ENCODE measurements around the gene BTNL2.

The BTNL2 gene

DNA sequence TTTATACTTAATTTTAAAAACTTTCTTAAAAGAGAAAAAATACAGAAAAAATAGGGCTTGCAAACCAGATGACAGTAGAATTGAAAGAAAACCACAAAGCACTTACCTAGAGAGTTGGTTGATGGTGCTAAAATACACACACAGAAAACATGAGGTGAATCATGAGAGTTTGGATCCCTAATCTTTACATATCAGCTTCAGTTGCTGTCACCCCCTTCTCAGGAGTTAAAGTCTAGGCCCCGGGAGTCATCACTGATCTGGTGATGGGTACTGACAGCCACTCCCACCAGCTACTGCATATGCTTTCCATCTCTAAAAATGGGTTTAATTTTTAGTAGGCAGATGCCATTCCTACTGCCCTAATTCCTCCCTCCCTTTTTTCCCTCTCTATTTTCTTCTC lies 52.0 kb downstream of the BTNL2 start:
- Histone ChIP-seq H3K4me1 (ENCODE audit: insufficient read depth, insufficient read length) (no peaks in the 10 kb centered on the region), H3K9me3 (ENCODE audit: insufficient read depth, low read length) (no peaks in the 10 kb centered on the region), H3K4me3 (ENCODE audit: insufficient read length, low read depth) (no peak overlapping the region), H3K27me3 (ENCODE audit: insufficient read depth, insufficient read length) (no peaks in the 10 kb centered on the region), H3K36me3 (ENCODE audit: insufficient read depth, insufficient read length, low read length) (no peaks in the 10 kb centered on the region), H3K9ac (ENCODE audit: insufficient read length, low read depth) (no peak overlapping the region)
- DNase-seq (ENCODE audit: low read depth, low spot score) = no peak
- no peak for TF ChIP-seq ZNF274 (IDR thresholded peaks at IDR 0.05; ENCODE audit: low read depth, low read length)
- TF ChIP-seq YY1 (IDR thresholded peaks at IDR 0.05; ENCODE audit: insufficient read depth, insufficient read length) = no peak
- TF ChIP-seq SUZ12 (IDR thresholded peaks at IDR 0.05; ENCODE audit: extremely low read depth, insufficient read depth, insufficient read length) = no peak

GRCh38 chr6:32353348-32353747 lies 53.6 kb downstream of the BTNL2 start:
- no peak for TF ChIP-seq YY1 (IDR thresholded peaks at IDR 0.05; ENCODE audit: insufficient read depth, insufficient read length)
- no peak for TF ChIP-seq SUZ12 (IDR thresholded peaks at IDR 0.05; ENCODE audit: extremely low read depth, insufficient read depth, insufficient read length)
- no peak for TF ChIP-seq ZNF274 (IDR thresholded peaks at IDR 0.05; ENCODE audit: low read depth, low read length)
- H3K4me3 ChIP-seq (ENCODE audit: insufficient read length, low read depth) = no peak overlapping the region
- H3K4me1 ChIP-seq (ENCODE audit: insufficient read depth, insufficient read length) = no peaks in the 10 kb centered on the region
- H3K36me3 ChIP-seq (ENCODE audit: insufficient read depth, insufficient read length, low read length) = no peaks in the 10 kb centered on the region
- DNase-seq (ENCODE audit: low read depth, low spot score) = no peak
- H3K9ac ChIP-seq (ENCODE audit: insufficient read length, low read depth) = no peak overlapping the region
- H3K27me3 ChIP-seq (ENCODE audit: insufficient read depth, insufficient read length) = no peaks in the 10 kb centered on the region
- no peaks in the 10 kb centered on the region for H3K9me3 ChIP-seq (ENCODE audit: insufficient read depth, low read length)
